ENCODE data around the gene TLCD1.
A peak's percentile ranks its signal among the peaks of the same experiment; 100 is the strongest.
"Not testable (repeated sequence)": the region's sequence is repeated elsewhere in the genome, so short reads cannot be mapped to it uniquely, and the experiment has no call there.

The TLCD1 gene

GRCh38 chr17:28735913-28736769, 10.1 kb upstream of the TLCD1 start:
- H3K27ac ChIP-seq (ENCODE audit: low read length); H3K27me3 ChIP-seq (ENCODE audit: insufficient read depth, low read length); H3K9me3 ChIP-seq (ENCODE audit: insufficient read depth, low read depth, low read length); H3K4me3 ChIP-seq (ENCODE audit: low read length); H3K9ac ChIP-seq (ENCODE audit: low read depth, low read length); H3K4me1 ChIP-seq (ENCODE audit: insufficient read depth, low read length): not testable (repeated sequence)
- H3K36me3 ChIP-seq (ENCODE audit: insufficient read depth, low read depth, low read length), result peaks cover 36% of the 10 kb centered on the region

GRCh38 chr17:28735242-28735722, 9.2 kb upstream of the TLCD1 start:
- H3K4me3 ChIP-seq (ENCODE audit: low read length), result no peak overlapping the region
- no peaks in the 10 kb centered on the region for H3K27me3 ChIP-seq (ENCODE audit: insufficient read depth, low read length)
- no peaks in the 10 kb centered on the region for H3K9me3 ChIP-seq (ENCODE audit: insufficient read depth, low read depth, low read length)
- H3K27ac ChIP-seq (ENCODE audit: low read length), result no peak overlapping the region
- no peaks in the 10 kb centered on the region for H3K4me1 ChIP-seq (ENCODE audit: insufficient read depth, low read length)
- peaks cover 32% of the 10 kb centered on the region for H3K36me3 ChIP-seq (ENCODE audit: insufficient read depth, low read depth, low read length)
- no peak overlapping the region for H3K9ac ChIP-seq (ENCODE audit: low read depth, low read length)

- Histone ChIP-seq H3K27me3 (ENCODE audit: insufficient read depth, low read length) (no peaks in the 10 kb centered on the region), H3K27ac (ENCODE audit: low read length) (no peak overlapping the region), H3K36me3 (ENCODE audit: insufficient read depth, low read depth, low read length) (peaks cover 32% of the 10 kb centered on the region), H3K4me3 (ENCODE audit: low read length) (no peak overlapping the region), H3K9me3 (ENCODE audit: insufficient read depth, low read depth, low read length) (no peaks in the 10 kb centered on the region), H3K4me1 (ENCODE audit: insufficient read depth, low read length) (no peaks in the 10 kb centered on the region), H3K9ac (ENCODE audit: low read depth, low read length) (no peak overlapping the region)
These were observed 8.7 kb upstream of the TLCD1 start for GRCh38 chr17:28734712-28735241.

- Histone ChIP-seq H3K4me1 (ENCODE audit: insufficient read depth, low read length) (no peaks in the 10 kb centered on the region), H3K27me3 (ENCODE audit: insufficient read depth, low read length) (no peaks in the 10 kb centered on the region), H3K9ac (ENCODE audit: low read depth, low read length) (no peak overlapping the region), H3K4me3 (ENCODE audit: low read length) (no peak overlapping the region), H3K9me3 (ENCODE audit: insufficient read depth, low read depth, low read length) (no peaks in the 10 kb centered on the region), H3K36me3 (ENCODE audit: insufficient read depth, low read depth, low read length) (peaks cover 23% of the 10 kb centered on the region), H3K27ac (ENCODE audit: low read length) (no peak overlapping the region)
These were observed 7.3 kb upstream of the TLCD1 start for GRCh38 chr17:28733346-28733745.

GRCh38 chr17:28729950-28730330, 3.9 kb upstream of the TLCD1 start:
- Histone ChIP-seq H3K9ac (ENCODE audit: low read depth, low read length) (no peak overlapping the region), H3K4me1 (ENCODE audit: insufficient read depth, low read length) (no peaks in the 10 kb centered on the region)

GRCh38 chr17:28728364-28729200, 2.5 kb upstream of the TLCD1 start, which contains the start of gene NEK8:
Gene NEK8 (plus strand): TSS chr17:28728788. CDS start chr17:28728814, 26 bp downstream.
- H3K4me3 ChIP-seq (ENCODE audit: low read length), result peak within 1 kb of the TSS; percentile 99
- H3K9me3 ChIP-seq (ENCODE audit: insufficient read depth, low read depth, low read length), result no peaks in the 10 kb centered on the region
- H3K27ac ChIP-seq (ENCODE audit: low read length), result peak within 1 kb of the TSS; percentile 84
- H3K9ac ChIP-seq (ENCODE audit: low read depth, low read length), result peak within 1 kb of the TSS; percentile 89
- H3K36me3 ChIP-seq (ENCODE audit: insufficient read depth, low read depth, low read length), result peaks cover 14% of the 10 kb centered on the region
- no peaks in the 10 kb centered on the region for H3K4me1 ChIP-seq (ENCODE audit: insufficient read depth, low read length)
- no peaks in the 10 kb centered on the region for H3K27me3 ChIP-seq (ENCODE audit: insufficient read depth, low read length)

More at GRCh38 chr17:28729950-28730330, 3.9 kb upstream of the TLCD1 start:
- no peaks in the 10 kb centered on the region for H3K9me3 ChIP-seq (ENCODE audit: insufficient read depth, low read depth, low read length)
- no peaks in the 10 kb centered on the region for H3K27me3 ChIP-seq (ENCODE audit: insufficient read depth, low read length)
- no peak overlapping the region for H3K27ac ChIP-seq (ENCODE audit: low read length)
- H3K36me3 ChIP-seq (ENCODE audit: insufficient read depth, low read depth, low read length), result peaks cover 9% of the 10 kb centered on the region; the same call in 1 of the 2 replicates
- H3K4me3 ChIP-seq (ENCODE audit: low read length), result no peak overlapping the region

GRCh38 chr17:28726627-28727491, 826 bp upstream of the TLCD1 start:
- peak overlapping the region; percentile 99 for H3K4me3 ChIP-seq (ENCODE audit: low read length)
- H3K27me3 ChIP-seq (ENCODE audit: insufficient read depth, low read length), result no peaks in the 10 kb centered on the region
- H3K9me3 ChIP-seq (ENCODE audit: insufficient read depth, low read depth, low read length), result no peaks in the 10 kb centered on the region
- peaks cover 7% of the 10 kb centered on the region; the same call in 1 of the 2 replicates for H3K4me1 ChIP-seq (ENCODE audit: insufficient read depth, low read length)
- H3K9ac ChIP-seq (ENCODE audit: low read depth, low read length), result peak overlapping the region; percentile 90
- H3K36me3 ChIP-seq (ENCODE audit: insufficient read depth, low read depth, low read length), result peaks cover 31% of the 10 kb centered on the region
- H3K27ac ChIP-seq (ENCODE audit: low read length), result peak overlapping the region; percentile 84

- Histone ChIP-seq H3K36me3 (ENCODE audit: insufficient read depth, low read depth, low read length) (peaks cover 41% of the 10 kb centered on the region), H3K9me3 (ENCODE audit: insufficient read depth, low read depth, low read length) (no peaks in the 10 kb centered on the region), H3K4me3 (ENCODE audit: low read length) (peak overlapping the region; percentile 73), H3K4me1 (ENCODE audit: insufficient read depth, low read length) (peaks cover 10% of the 10 kb centered on the region; the same call in 1 of the 2 replicates), H3K27ac (ENCODE audit: low read length) (peak overlapping the region; percentile 39), H3K9ac (ENCODE audit: low read depth, low read length) (peak overlapping the region; percentile 85), H3K27me3 (ENCODE audit: insufficient read depth, low read length) (no peaks in the 10 kb centered on the region)
These were observed 290 bp downstream of the TLCD1 start for GRCh38 chr17:28725660-28726225.

- no peaks in the 10 kb centered on the region for H3K27me3 ChIP-seq (ENCODE audit: insufficient read depth, low read length)
- peak overlapping the region; percentile 39 for H3K27ac ChIP-seq (ENCODE audit: low read length)
- peak overlapping the region; percentile 73 for H3K4me3 ChIP-seq (ENCODE audit: low read length)
- H3K9me3 ChIP-seq (ENCODE audit: insufficient read depth, low read depth, low read length), result no peaks in the 10 kb centered on the region
- H3K36me3 ChIP-seq (ENCODE audit: insufficient read depth, low read depth, low read length), result peaks cover 47% of the 10 kb centered on the region
- peaks cover 10% of the 10 kb centered on the region; the same call in 1 of the 2 replicates for H3K4me1 ChIP-seq (ENCODE audit: insufficient read depth, low read length)
- peak overlapping the region; percentile 85 for H3K9ac ChIP-seq (ENCODE audit: low read depth, low read length)
These were observed 820 bp downstream of the TLCD1 start for GRCh38 chr17:28725166-28725659.

GRCh38 chr17:28724500-28725165, 1.4 kb downstream of the TLCD1 start:
- H3K4me3 ChIP-seq (ENCODE audit: low read length), result peak overlapping the region; percentile 73
- no peaks in the 10 kb centered on the region for H3K27me3 ChIP-seq (ENCODE audit: insufficient read depth, low read length)
- peak overlapping the region; percentile 85 for H3K9ac ChIP-seq (ENCODE audit: low read depth, low read length)
- H3K4me1 ChIP-seq (ENCODE audit: insufficient read depth, low read length), result peaks cover 10% of the 10 kb centered on the region; the same call in 1 of the 2 replicates
- H3K27ac ChIP-seq (ENCODE audit: low read length), result peak overlapping the region; percentile 39
- H3K36me3 ChIP-seq (ENCODE audit: insufficient read depth, low read depth, low read length), result peaks cover 49% of the 10 kb centered on the region
- no peaks in the 10 kb centered on the region for H3K9me3 ChIP-seq (ENCODE audit: insufficient read depth, low read depth, low read length)
